ENCODE data around the gene NRG2.

Gene NRG2

DNA sequence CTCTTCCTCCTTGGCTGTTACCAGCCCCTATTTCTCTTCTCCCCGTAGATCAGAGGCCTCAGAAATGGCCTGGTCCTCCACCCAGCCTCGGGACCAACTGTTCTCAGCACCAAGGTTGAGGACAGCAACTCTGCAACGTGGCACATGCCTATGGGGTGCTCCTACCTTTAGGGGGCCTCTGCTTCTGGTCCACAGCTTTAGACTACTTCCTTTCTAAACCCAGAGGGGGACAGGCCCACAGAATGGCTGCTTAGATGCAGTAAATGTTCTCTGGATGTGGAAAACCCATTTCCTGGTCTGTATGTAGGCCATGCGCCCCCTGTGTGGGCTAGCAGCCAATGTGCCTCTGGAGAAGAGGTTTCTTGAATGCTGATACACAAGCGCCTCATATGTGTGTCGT lies 68.4 kb downstream of the NRG2 start:
- no peak for DNase-seq (ENCODE audit: low read depth in 4 of 4, low spot score in 1 of 4)

DNA sequence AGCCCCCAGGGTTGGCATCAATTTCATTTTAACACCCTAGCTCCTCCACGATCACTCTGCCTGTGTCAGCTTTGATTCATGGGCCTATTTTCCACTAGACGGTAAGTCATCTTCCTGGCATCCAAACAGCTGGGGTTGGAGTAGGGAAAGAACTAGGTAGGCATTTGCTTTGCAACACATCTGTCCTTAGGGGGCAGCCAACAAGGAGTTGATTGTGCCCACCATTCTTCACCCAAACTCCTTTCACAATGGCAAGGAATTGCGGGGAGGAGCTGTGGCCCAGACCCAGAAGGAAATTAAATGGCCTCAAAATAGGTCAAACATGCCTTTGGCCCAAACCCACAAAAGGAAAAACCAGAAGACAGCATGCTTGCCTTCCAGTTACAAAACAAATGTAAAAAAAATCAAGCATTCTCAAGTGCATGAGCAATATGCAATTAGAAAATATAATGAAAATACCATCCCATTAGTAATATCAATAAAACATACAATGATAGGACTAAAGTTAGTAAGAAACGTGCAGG lies 71.8 kb downstream of the NRG2 start:
- DNase-seq (ENCODE audit: low read depth in 4 of 4, low spot score in 1 of 4): no peak

DNA sequence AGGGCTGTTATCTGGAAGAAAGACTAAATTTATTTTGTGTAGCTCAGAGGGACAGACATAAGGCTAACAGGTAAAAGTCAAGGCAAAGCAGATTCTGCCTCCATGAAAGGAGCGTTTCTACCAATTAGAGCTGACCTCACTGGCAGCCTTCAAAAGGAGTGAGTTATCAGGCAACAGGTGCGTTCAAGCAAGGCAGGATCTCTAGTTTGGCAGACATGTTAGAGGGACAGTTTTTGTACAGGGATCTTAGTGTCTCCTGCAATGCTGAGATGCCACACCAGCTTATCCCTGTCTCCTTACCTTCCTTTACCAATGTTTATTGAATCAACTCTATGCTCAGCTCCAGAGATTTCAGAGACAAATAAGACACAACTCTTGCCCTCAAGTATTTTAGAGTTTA lies 73.8 kb downstream of the NRG2 start:
- DNase-seq (ENCODE audit: low read depth in 4 of 4, low spot score in 1 of 4): no peak

DNA sequence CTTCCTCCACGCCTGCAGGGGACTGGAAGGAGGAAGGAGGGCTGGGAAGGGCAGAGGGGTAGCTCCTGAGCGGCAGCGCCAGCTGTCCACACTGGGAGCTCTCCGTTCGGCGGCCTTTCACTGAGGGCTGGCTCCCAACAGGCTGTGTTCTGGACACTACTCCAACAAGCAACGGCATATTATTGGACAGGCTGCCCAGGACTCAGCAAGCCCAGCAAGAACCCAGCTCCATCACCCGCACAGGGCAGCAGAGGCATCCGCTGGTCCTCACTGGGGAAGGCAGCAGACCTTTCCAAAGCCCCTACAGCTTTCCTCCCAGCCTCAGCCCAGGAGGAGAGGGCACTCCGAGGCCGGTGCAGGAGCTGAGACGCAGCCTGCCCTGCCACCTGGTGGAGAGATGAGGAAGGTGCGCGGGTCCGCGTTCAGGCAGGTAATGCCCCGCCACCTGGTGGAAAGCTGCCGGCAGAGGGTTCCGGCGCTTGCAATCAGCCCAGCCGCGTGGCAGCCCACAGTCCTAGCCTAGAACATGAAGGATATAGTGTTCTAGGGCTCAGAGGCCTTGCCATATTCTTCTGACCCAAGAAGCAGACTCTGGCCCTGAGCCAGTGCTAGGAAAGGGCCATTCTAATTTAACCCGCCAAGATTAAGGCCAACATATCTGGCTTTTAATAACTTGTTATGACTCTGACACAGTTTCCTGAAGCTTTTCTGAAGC lies 74.4 kb downstream of the NRG2 start:
- DNase-seq (ENCODE audit: low read depth in 4 of 4, low spot score in 1 of 4): peak; percentile 84 to 89 (median 84)

DNA sequence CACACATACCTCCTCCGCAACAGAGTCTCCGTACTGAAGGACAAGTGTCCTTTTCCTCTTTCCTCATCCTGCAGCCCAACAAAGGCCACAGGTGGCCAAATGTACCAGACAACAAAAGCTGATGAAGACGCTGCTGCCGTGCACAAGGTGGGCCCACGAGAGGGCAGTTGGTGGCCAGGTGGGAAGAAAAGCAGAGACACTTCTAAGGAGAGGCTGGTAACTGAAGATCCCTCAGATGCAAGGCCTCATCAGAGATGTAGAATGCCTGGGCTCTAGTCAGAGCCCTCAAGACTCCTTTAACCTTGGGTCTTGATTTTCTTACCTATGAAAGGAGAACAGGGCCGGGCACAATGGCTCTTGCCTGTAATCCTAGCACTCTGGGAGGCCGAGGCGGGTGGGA lies 75.7 kb downstream of the NRG2 start:
- DNase-seq (ENCODE audit: low read depth in 4 of 4, low spot score in 1 of 4): no peak

DNA sequence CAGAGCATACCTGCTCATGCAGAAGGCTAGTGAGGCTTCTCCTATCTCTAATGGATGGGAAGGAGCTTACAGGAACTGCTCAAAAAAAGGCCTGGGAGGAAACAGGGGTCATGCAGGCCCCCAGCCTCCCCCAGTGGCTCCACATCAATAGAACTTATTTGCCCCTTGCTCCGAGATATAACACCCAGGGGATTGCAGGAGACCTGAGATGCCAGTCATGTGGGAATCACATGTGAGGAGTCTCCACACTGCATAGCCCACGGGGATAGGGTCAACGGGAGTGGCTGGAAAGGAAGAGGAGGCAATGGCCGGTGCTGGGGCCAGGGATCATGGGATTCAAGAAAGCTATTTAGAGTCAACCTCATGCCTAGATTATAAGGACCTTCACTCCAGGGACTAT lies 76.2 kb downstream of the NRG2 start:
- no peak for DNase-seq (ENCODE audit: low read depth in 4 of 4, low spot score in 1 of 4)

DNA sequence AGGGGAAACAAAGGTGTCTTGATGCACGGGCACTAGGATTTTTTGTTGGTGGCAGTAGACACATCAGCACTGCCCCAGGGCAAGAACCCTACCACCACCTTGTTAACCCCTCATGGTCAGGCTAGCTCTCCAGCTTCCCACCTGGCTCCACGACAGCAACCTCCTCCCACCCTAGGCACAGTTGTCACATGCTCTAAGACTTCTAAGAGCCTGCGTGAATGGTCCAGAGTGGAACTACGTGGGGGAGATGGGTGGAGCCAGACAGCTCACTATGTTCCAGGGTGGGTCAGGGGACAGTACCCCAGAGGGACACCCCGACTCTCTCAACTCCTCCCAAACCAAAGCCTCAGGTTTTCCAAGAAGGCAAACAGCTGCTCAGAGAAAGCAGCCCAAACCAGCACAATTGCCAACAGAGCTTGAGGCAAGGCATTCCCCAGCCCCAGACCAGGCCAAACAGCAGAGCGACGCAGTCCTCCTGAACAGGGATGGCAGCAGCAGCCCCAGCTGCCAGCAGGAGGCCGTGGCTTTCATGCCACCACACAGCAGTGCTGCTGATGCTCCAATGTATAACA lies 78.0 kb downstream of the NRG2 start:
- DNase-seq (ENCODE audit: low read depth in 4 of 4, low spot score in 1 of 4): no peak

DNA sequence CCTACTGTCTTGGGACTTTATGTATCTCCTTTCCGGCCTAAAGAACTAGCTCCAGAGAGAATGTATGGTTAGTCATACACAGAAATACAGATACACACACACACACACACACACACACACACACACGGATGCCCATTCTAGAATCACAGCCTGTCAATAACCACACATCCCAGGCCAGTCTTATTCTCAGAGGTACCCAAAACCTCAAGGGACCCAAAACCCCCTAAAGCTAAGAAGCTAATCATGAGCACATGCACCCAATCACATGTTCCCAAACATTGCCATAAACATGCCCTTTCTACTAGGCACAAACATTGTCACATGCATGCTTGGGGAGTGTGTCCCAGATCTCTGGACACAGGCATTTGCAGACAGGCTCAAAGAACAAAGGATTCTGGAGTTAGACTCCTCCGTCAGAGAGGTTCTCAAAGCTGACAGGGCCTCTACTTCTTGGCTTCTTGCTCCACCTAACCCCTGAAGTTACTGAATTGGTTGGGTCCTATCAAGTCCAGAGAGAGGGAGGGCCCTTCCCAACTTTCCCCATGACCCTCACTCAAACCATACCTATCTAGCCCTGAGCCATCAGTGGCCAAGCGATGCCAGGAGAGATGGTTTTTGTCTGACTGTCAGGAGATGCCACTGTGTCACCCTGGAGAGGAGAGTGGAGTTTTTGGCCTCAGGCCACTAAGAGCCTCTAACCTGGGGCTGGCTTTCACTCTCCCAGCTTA lies 78.7 kb downstream of the NRG2 start:
- DNase-seq (ENCODE audit: low read depth in 4 of 4, low spot score in 1 of 4): no peak

DNA sequence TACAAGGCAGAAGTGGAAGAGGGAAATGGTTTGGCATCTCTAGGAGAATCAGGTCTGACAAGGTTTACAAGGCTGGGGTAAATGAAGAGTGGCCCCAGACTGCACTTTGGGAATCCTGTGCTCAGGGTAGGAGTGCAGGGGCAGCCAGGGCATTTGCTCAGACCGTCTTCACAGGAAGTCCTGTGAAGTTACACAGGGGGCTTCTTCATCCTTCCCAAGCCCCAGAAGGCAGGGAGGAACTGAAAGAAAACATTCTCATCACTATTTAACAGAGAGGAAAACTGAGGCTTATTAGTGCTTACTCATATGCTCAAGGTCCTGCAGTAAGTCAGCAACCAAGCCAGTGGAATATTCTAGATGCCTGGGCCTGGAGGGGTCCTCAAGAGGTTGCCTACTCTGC lies 80.7 kb downstream of the NRG2 start:
- DNase-seq (ENCODE audit: low read depth in 4 of 4, low spot score in 1 of 4): no peak

DNA sequence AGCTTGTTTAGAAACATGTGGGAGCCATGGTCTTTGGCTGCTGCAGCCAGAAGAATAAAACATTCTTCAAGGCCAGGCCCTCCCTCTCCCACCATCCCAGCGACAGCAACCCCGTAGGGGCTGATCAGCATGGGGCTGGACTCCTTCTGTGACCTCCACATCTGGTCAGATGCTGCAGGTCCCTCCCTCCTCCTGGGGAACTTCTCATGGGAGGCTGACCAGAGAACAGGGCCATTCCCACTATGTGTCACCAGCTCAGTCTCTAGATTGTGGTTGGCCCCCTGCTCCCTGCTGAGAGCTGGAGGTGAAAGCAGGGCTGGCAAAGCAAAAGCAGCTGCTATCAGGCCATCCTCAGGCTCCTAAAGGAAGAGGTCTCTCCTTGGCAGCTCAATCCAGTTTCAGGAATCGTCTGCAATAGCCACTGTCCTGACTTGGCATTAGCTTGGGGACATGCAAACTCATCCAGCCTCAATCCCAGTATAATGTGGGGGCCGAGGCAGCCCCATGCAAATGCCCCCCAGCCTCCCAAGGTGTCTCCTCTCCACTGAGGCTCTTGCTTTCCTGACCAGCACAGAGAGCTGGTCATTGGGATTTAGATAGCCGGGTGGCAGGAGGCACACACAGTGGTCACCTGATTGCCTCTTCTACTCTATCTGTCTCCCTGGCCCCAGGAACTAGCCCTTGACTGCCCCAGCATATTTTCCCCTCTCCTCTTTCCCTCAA lies 81.5 kb downstream of the NRG2 start:
- DNase-seq (ENCODE audit: low read depth in 4 of 4, low spot score in 1 of 4): no peak

DNA sequence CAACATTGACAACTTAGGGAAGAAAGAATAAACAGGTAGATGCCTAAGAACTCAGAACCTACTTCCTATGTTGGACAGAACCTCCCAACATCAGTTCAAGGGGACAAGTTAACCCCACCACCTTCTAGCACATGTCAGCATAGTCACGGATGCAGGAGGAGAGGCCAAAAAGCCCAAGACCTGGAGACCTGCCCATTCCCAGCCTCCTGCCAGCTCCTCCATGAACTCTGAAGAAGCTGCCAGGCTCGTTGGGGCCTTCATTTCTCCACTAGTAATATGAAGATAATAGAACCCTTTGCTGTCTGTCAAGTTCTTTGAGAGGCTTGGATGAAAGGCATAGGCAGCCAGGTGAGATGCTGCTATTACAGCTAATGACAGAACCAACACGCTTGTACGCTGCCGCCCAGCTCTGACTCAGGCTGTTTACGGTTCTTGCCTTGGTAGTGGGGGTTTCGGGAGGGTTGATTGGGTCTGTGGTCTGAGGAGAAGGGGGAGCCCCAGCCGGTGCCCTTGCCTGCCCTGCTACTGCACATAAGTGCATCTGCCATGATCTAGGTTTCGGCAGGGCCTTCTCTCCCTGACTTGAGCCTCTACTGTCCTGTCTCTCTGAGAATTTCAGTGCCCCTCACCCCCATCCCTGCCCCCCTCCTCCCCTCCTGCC lies 82.2 kb downstream of the NRG2 start:
- no peak for DNase-seq (ENCODE audit: low read depth in 4 of 4, low spot score in 1 of 4)

DNA sequence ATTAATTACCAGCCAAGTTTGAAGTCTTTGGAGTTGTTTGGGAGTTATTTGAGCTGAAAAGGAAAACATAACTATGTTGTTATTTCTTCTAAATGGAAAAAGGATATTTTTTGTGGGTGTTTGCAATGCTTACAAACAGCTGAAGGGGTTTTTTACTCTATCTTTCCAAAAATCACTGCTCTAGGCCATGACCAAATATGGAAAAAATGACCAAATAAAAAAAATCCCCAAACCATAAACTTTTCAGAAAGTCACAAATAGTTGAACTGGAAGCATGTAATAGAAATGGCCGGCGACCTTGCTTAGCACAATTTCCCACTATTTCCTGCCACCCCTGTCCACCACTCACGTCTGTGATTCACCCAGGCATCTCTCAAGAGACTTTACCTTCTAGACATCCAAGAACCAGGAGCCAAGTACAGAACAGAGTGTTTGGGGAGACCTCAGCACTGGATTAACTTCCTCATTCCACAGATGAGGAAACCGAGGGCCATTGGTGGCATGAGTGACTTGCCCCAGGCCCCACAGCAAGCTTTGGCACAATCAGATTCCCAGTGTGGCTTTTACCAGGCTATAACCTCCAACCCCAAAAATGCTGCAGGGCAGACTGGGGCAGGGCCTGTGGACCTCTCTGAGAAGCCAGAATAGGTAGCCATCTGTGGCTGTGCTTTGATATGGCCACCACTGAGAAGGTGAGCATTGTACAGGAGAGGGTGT lies 84.5 kb downstream of the NRG2 start:
- DNase-seq (ENCODE audit: low read depth in 4 of 4, low spot score in 1 of 4): no peak

DNA sequence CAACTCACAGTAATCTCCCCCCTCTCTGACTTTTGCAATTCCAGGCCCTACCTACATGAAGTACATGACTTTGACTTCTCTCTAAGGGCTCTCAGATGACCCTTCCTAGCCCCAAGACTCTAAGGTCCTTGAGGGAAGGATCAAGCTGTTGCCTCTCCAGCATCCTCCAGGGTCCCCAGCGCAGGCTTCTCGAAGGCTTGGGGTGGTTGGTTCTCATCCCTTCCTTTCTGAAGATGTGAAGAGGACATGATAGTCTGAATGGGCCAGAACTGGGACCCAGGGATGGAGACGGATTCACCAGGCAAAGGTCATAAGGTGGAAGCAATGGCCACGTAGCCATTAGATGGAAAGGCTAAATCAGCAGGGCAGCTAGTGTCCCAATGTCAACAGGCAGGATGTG lies 86.8 kb downstream of the NRG2 start:
- no peak for DNase-seq (ENCODE audit: low read depth in 4 of 4, low spot score in 1 of 4)

DNA sequence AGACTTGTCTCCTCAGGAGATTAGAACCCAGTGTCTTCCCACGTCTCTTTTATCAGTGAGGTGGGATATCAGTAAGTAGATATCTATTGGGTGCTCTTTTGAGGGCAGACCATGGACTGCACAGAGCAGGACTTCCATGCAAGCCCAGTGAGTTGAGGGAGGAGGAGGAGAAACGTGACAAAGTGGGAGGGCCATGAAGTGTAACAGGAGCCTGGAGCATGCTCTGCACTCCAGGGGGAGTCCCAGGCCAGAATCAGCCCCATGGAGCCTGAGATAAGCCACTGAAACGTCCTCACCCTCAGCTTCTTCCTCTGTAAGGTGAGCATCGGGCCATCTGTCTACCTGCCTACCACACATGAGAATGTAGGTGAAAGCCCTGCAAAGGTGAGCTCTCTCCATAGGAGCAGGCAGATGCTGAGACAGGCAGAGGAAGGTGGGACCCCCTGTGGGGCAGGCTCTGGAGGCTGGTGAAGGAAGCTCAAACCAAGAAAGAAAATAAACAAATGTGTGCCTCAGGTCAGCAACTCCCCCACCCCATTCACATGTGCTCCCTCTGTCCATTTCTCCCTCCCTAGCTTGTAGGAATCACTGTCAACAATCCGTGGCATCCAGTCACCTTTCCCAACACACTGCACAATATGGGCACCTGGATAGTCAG lies 87.4 kb downstream of the NRG2 start:
- DNase-seq (ENCODE audit: low read depth in 4 of 4, low spot score in 1 of 4): no peak

DNA sequence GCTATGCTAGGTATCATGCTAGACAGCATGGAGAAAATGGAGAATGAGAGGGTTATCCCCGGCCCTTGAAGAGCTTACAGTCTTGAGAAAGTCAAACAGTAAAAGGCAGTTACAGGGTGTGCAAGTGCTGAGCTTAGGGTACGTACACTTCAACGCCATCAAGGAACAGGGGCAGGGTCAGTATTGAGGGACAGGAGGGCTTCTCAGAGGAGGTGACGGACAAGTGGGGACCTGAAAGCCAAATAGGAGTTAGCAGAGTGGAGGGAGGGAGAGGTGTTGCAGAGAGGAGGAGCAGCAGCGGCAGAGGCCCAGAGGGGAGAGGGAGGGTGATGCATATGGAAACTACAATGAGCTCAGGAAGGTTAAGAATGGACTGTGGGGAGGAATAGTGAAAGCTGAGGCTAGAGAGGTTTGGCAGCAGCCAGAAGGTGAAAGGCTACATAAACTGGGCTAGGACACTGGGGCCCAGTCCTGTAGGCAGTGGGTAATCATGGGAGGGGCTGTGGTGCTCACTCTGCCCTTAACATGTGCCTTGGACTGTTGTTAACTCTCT lies 88.0 kb downstream of the NRG2 start:
- no peak for DNase-seq (ENCODE audit: low read depth in 4 of 4, low spot score in 1 of 4)

DNA sequence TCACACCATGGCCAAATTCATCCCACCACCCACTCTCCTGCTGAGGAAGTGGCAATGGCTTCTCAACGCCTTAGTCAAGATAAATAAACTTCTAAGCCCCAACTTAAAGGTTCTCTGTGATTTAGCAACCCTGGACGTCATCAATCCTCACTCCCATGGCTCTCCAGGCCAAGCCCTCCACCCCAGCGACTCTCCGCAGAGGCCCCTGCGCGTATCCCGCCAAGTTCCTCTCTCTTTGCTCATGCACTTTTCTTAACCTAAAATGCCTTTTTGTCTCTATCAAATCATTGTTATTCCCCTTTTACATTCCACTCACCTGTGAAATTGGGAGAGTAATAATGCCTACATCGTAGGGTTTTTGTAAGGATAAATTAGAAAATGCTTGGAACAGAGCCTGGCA lies 88.6 kb downstream of the NRG2 start:
- no peak for DNase-seq (ENCODE audit: low read depth in 4 of 4, low spot score in 1 of 4)

DNA sequence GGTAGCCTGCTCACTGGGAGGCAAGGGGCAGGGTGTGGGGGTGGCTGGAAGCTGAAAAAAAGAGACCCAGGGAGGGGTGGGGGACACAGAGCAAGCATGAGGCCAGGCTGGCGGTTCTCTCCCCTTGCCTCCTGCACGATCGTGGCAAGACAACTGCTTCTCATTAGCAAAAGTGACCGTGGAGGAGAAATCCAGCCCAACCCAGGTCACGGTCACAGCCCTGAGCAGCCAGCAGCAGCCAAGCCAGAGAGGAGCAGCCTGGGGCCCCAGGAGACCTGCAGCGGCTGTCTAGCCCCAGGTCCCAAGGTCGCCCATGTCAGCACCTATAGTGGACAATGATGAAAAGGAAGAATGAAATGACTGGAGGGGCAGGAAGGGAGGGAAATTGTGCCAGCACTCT lies 89.1 kb downstream of the NRG2 start:
- no peak for DNase-seq (ENCODE audit: low read depth in 4 of 4, low spot score in 1 of 4)

DNA sequence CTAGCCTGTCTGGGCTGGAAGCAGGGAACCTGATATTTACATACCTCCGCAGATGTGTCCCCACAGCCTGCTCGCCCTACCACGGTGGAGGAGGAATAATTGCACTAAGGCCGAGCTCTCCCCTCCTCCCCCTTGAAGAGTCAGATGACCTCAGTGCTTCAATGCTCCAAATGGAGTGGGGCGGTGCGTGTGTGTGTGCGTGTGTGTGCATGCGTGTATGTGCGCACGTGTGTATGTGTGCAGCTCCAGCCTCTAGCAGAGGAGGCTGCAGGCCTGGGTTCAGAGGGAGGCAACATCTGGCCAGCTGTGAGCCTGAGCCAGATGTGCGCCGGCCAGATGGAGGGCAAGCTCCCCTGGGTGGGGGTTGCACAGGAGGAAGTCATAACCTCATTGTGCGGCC lies 90.5 kb downstream of the NRG2 start:
- DNase-seq (ENCODE audit: low read depth in 4 of 4, low spot score in 1 of 4): no peak

DNA sequence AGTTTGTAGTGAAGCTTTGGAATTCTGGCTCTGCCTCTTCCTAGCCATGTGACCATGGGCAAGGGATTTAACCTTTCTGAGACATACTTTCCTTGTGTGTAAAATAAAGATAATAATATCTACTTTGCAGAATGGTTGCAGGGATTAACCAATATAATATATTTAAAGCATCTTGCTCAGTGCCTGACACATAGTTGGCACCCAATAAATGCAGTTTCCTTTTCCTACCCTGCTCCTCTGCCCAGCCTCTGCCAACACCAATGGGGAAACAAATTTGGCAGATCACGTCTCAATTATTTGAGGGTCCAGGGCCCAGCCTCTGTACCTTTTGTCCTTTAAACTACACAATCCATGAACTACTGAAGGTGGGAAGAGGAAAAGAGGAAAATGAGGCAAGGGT lies 91.1 kb downstream of the NRG2 start:
- no peak for DNase-seq (ENCODE audit: low read depth in 4 of 4, low spot score in 1 of 4)

Measured in stimulated activated CD4-positive, alpha-beta T cell treated with anti-CD3 and anti-CD28 coated beads, Interleukin-1b, Interleukin-23, amount 100 ng/mL, for 24 hours (primary cell).